ENCODE results near the gene PCDHA5.

The PCDHA5 gene

GRCh38 chr5:140857987-140858240, 36.5 kb downstream of the PCDHA5 start:
- H3K36me3 ChIP-seq (ENCODE audit: control insufficient read depth, low read length) = no peaks in the 10 kb centered on the region
- H3K9me3 ChIP-seq (ENCODE audit: control insufficient read depth, insufficient read depth, low read length) = no peaks in the 10 kb centered on the region
- no peaks in the 10 kb centered on the region for H3K27me3 ChIP-seq (ENCODE audit: control insufficient read depth, low read length)
- H3F3A ChIP-seq (ENCODE audit: control insufficient read depth, insufficient read depth) = no peaks in the 10 kb centered on the region
- no peak overlapping the region for H3K4me3 ChIP-seq (ENCODE audit: low read length)
- H3K9me2 ChIP-seq (replicated peaks; ENCODE audit: control insufficient read depth, low read length) = no peaks in the 10 kb centered on the region
- H3K27ac ChIP-seq (ENCODE audit: low read depth, low read length) = no peak overlapping the region
- H3K4me1 ChIP-seq (ENCODE audit: control insufficient read depth, low read length) = no peaks in the 10 kb centered on the region
- H3K4me2 ChIP-seq (ENCODE audit: low read length) = no peak overlapping the region
- TF ChIP-seq EZH2phosphoT487 (IDR thresholded peaks at IDR 0.05; ENCODE audit: borderline replicate concordance, low read length) = no peak
- TF ChIP-seq, protein P1, sequence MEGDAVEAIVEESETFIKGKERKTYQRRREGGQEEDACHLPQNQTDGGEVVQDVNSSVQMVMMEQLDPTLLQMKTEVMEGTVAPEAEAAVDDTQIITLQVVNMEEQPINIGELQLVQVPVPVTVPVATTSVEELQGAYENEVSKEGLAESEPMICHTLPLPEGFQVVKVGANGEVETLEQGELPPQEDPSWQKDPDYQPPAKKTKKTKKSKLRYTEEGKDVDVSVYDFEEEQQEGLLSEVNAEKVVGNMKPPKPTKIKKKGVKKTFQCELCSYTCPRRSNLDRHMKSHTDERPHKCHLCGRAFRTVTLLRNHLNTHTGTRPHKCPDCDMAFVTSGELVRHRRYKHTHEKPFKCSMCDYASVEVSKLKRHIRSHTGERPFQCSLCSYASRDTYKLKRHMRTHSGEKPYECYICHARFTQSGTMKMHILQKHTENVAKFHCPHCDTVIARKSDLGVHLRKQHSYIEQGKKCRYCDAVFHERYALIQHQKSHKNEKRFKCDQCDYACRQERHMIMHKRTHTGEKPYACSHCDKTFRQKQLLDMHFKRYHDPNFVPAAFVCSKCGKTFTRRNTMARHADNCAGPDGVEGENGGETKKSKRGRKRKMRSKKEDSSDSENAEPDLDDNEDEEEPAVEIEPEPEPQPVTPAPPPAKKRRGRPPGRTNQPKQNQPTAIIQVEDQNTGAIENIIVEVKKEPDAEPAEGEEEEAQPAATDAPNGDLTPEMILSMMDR (IDR thresholded peaks at IDR 0.05; ENCODE audit: low read depth, low read length, poor library complexity, severe bottlenecking) = no peak
- no peaks in the 10 kb centered on the region for H4K20me1 ChIP-seq (ENCODE audit: control insufficient read depth, insufficient read depth, low read depth, low read length)
- no peaks in the 10 kb centered on the region for H3K79me2 ChIP-seq (ENCODE audit: control insufficient read depth, low read length)

GRCh38 chr5:140862441-140863295, 41.3 kb downstream of the PCDHA5 start:
- no peak overlapping the region for H3K4me3 ChIP-seq (ENCODE audit: low read length)
- 0 out of 2 replicates have a peak, but pooled peaks cover 2% of the 10 kb centered on the region for H3K27me3 ChIP-seq (ENCODE audit: control insufficient read depth, low read length)
- H3K4me2 ChIP-seq (ENCODE audit: low read length) = no peak overlapping the region
- H3K9me3 ChIP-seq (ENCODE audit: control insufficient read depth, insufficient read depth, low read length) = no peaks in the 10 kb centered on the region
- H3K27ac ChIP-seq (ENCODE audit: low read depth, low read length) = no peak overlapping the region
- no peaks in the 10 kb centered on the region for H4K20me1 ChIP-seq (ENCODE audit: control insufficient read depth, insufficient read depth, low read depth, low read length)
- H3K36me3 ChIP-seq (ENCODE audit: control insufficient read depth, low read length) = no peaks in the 10 kb centered on the region
- no peaks in the 10 kb centered on the region for H3F3A ChIP-seq (ENCODE audit: control insufficient read depth, insufficient read depth)
- TF ChIP-seq, protein P1 (IDR thresholded peaks at IDR 0.05; ENCODE audit: low read depth, low read length, poor library complexity, severe bottlenecking) = no peak
- TF ChIP-seq EZH2phosphoT487 (IDR thresholded peaks at IDR 0.05; ENCODE audit: borderline replicate concordance, low read length) = no peak
- H3K9me2 ChIP-seq (replicated peaks; ENCODE audit: control insufficient read depth, low read length) = no peaks in the 10 kb centered on the region
- no peaks in the 10 kb centered on the region for H3K79me2 ChIP-seq (ENCODE audit: control insufficient read depth, low read length)
- H3K4me1 ChIP-seq (ENCODE audit: control insufficient read depth, low read length) = no peaks in the 10 kb centered on the region

GRCh38 chr5:140868721-140869554, 47.5 kb downstream of the PCDHA5 start, which contains the start of gene PCDHA11:
TSS of gene PCDHA11 (plus strand) at chr5:140868957. CDS start at chr5:140869104, 147 bp downstream.
- no peaks in the 10 kb centered on the region for H3K9me3 ChIP-seq (ENCODE audit: control insufficient read depth, insufficient read depth, low read length)
- no peaks in the 10 kb centered on the region for H3K79me2 ChIP-seq (ENCODE audit: control insufficient read depth, low read length)
- H3K4me1 ChIP-seq (ENCODE audit: control insufficient read depth, low read length) = no peaks in the 10 kb centered on the region
- no peaks in the 10 kb centered on the region for H3F3A ChIP-seq (ENCODE audit: control insufficient read depth, insufficient read depth)
- no peaks in the 10 kb centered on the region for H3K9me2 ChIP-seq (replicated peaks; ENCODE audit: control insufficient read depth, low read length)
- no peak within 1 kb of the TSS for H3K4me2 ChIP-seq (ENCODE audit: low read length)
- 0 out of 2 replicates have a peak, but pooled peaks cover 2% of the 10 kb centered on the region for H3K27me3 ChIP-seq (ENCODE audit: control insufficient read depth, low read length)
- H4K20me1 ChIP-seq (ENCODE audit: control insufficient read depth, insufficient read depth, low read depth, low read length) = no peaks in the 10 kb centered on the region
- H3K4me3 ChIP-seq (ENCODE audit: low read length) = no peak within 1 kb of the TSS
- no peaks in the 10 kb centered on the region for H3K36me3 ChIP-seq (ENCODE audit: control insufficient read depth, low read length)
- no peak within 1 kb of the TSS for H3K27ac ChIP-seq (ENCODE audit: low read depth, low read length)
- TF ChIP-seq, protein P1 (IDR thresholded peaks at IDR 0.05; ENCODE audit: low read depth, low read length, poor library complexity, severe bottlenecking) = peak; percentile 19
- no peak for TF ChIP-seq EZH2phosphoT487 (IDR thresholded peaks at IDR 0.05; ENCODE audit: borderline replicate concordance, low read length)

Data from DOHH2 (cell line).